Breast epithelium (tissue), 4 donors: ENCODE results near the gene STK35. TPM values are rescaled to one million over a fixed set of nuclear protein-coding genes. Genes with fewer than 3 reads are reported as not detected.

ENCODE experiments used
- DNase-seq, 2 donors: peaks; one replicate each; pipeline ENCODE4 v3.0.0-alpha.2; 2019; ENCODE audit warnings: low spot score in 2 of 2
- H3K27ac ChIP-seq, 2 donors: fragments of 200-600 bp; sonication (generic) in 1 of 2; one replicate each; pipeline ENCODE4 v1.5.1; 2016 to 2019; ENCODE audit warnings: mild to moderate bottlenecking in 1 of 2
- H3K27me3 ChIP-seq, 2 donors: fragments of 200-600 bp; sonication (generic) in 1 of 2; one replicate each; pipeline versions ENCODE4 v1.5.1 to v1.6.0; 2017 to 2019; ENCODE audit warnings: control low read depth in 1 of 2, mild to moderate bottlenecking in 1 of 2
- H3K36me3 ChIP-seq: fragments of 200-600 bp; one replicate; pipeline ENCODE4 v1.5.1; 2019
- H3K4me1 ChIP-seq, 2 donors: fragments of 200-600 bp; sonication (generic); one replicate each; pipeline ENCODE4 v1.5.1; 2016 to 2019; ENCODE audit warnings: control low read depth in 1 of 2
- H3K4me3 ChIP-seq, 3 donors: fragments of 200-600 bp; sonication (generic); 1 replicate in 2 of 3; 2 replicates in 1 of 3; pipeline ENCODE4 v1.5.1; 2016 to 2019; ENCODE audit warnings: mild to moderate bottlenecking in 3 of 3, moderate library complexity in 2 of 3
- H3K9me3 ChIP-seq, 2 donors: fragments of 200-600 bp; sonication (generic) in 1 of 2; one replicate each; pipeline ENCODE4 v1.5.1; 2016 to 2019; ENCODE audit warnings: control low read depth in 1 of 2
- CTCF ChIP-seq, 3 donors: fragments of 450-650 bp; IDR thresholded peaks; one replicate each; pipeline ENCODE4 v1.5.1; 2016 to 2017; ENCODE audit warnings: antibody characterized with exemption in 3 of 3, mild to moderate bottlenecking in 3 of 3, moderate library complexity in 3 of 3
- POLR2A ChIP-seq: fragments of 450-650 bp; IDR thresholded peaks from one replicate; pipeline ENCODE4 v1.6.1; 2016; ENCODE audit warnings: antibody characterized with exemption, mild to moderate bottlenecking, moderate library complexity
- POLR2AphosphoS5 ChIP-seq, 3 donors: sonication (generic); formaldehyde crosslinking; IDR thresholded peaks; one replicate each; pipeline ENCODE4 v1.6.1; 2017; ENCODE audit warnings: antibody characterized with exemption in 3 of 3
- intact Hi-C: fragments of 100-400 bp; cut with DNase I; formaldehyde crosslinking; loops from one replicate; pipeline ENCODE4 v1.15.1; 2023; ENCODE audit warnings: low total_unique reads
- total RNA-seq, 3 donors: library from RNA; depleted of rRNA; stranded (reverse); fragments of >200 nt; gene quantifications; one replicate each; pipeline ENCODE4 v1.1.0, GENCODE V29; 2016

The STK35 gene
- total RNA-seq, 3 donors from 2014 or later: 15.2 to 26.3 (median 16.7) TPM

GRCh38 chr20:2059411-2059810, 42.2 kb upstream of the STK35 start:
- H3K4me3 ChIP-seq: no peak overlapping the region
- no peaks in the 10 kb centered on the region for H3K27me3 ChIP-seq
- intact Hi-C loops: no loop called here
- TF ChIP-seq POLR2AphosphoS5 (IDR thresholded peaks at IDR 0.05): no peak
- H3K27ac ChIP-seq: no peak overlapping the region
- no peak for DNase-seq
- H3K4me1 ChIP-seq: no peaks in the 10 kb centered on the region
- no peaks in the 10 kb centered on the region for H3K36me3 ChIP-seq
- H3K9me3 ChIP-seq: no peaks in the 10 kb centered on the region

DNA sequence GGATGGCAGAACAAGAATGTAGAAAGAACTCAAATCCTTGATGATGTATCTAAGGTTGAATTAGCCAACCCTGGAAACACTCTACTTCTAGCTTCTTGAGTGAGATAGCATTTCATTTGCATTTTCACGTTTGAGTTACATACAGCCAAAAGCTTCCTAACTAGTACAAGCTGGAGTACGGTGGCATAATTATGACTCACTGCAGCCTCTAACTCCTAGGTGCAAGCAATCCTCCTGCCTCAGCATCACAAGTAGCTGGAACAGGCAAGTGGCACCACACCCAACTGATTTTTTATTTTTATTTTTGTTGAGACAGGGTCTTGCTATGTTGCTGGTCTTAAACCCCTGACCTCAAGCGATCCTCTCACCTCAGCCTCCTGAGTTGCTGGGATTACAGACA, 36.5 kb upstream of the STK35 start:
- TF ChIP-seq POLR2AphosphoS5 (IDR thresholded peaks at IDR 0.05) (no peak), POLR2A (no peak), CTCF (IDR thresholded peaks at IDR 0.05) (no peak)
- Histone ChIP-seq H3K27ac (no peak overlapping the region), H3K27me3 (peaks cover 0 to 13% of the 10 kb centered on the region in 2 donors), H3K4me3 (no peak overlapping the region), H3K36me3 (no peaks in the 10 kb centered on the region), H3K4me1 (no peaks in the 10 kb centered on the region), H3K9me3 (no peaks in the 10 kb centered on the region)
- intact Hi-C loops: no loop called here
- DNase-seq: no peak

DNA sequence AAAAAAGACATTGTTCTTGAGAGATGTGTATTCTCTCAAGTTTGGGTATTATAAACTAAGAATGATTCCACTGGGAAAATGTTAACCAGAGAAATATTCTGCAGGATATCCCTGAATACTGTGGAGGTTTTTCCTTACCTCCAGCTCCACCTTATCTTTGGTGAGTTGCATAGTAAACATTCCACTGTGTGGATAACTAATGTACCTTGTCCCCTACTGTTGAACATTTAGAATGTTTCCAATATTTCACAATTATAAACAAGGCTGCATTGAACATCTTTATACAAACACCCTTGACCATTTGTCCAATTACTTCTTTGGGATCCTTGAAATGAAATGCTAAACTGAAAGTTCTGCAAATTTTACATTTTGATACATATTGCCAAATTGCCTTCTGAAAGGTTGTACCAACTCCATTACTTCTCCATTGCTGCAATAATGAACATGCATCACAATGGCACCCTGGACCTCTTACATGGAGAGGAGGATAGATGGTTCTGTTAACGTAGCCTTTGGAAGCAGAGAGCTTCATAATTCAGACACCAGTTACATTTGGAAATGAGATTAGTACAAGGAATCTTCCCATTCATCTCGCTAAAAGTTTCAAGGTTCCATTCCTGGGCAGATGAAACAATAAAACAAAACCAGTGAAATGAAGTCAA, 35.0 kb upstream of the STK35 start:
- no peaks in the 10 kb centered on the region for H3K4me1 ChIP-seq
- no peak overlapping the region for H3K27ac ChIP-seq
- no peak overlapping the region for H3K4me3 ChIP-seq
- peaks cover 0 to 13% of the 10 kb centered on the region in 2 donors for H3K27me3 ChIP-seq
- intact Hi-C loops: no loop called here
- no peak for DNase-seq
- no peaks in the 10 kb centered on the region for H3K36me3 ChIP-seq
- TF ChIP-seq POLR2A (no peak), CTCF (IDR thresholded peaks at IDR 0.05) (no peak), POLR2AphosphoS5 (IDR thresholded peaks at IDR 0.05) (no peak)
- H3K9me3 ChIP-seq: no peaks in the 10 kb centered on the region

DNA sequence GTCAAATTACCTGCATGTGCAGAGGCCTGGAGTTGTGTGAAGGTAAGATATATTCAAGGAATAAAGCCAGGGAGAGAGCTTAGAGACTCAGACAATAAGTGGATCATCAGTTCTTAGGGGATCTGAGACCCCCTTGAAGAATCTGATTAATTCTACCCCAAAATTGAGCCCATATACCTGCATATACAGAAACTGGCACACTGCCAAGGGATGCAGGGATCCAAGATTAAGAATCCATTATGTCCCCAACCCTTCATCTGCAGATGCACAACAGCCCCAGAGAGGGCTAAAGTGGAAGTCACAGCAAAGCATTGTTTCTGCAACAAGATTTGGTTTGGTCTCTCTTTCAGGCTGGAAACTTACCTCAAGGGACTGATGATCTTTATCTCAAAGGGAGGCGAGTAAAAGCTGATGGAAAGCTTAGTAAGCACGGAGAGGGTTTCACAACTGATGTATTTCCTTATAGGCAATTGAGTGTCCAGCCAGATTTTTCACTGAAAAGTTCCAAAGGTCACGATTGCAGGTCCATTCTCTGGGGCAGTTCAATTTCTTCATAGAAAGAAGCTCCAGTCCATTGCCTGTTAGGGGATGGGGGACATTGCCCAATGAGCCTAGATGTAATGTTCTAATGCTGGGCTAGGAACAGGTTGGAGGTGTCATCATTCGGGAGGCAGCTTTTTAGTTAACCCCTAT, 20.9 kb upstream of the STK35 start:
- no peak for DNase-seq
- Histone ChIP-seq H3K27ac (no peak overlapping the region), H3K36me3 (no peaks in the 10 kb centered on the region), H3K9me3 (no peaks in the 10 kb centered on the region), H3K4me3 (no peak overlapping the region), H3K4me1 (no peaks in the 10 kb centered on the region), H3K27me3 (peaks cover 0 to 6% of the 10 kb centered on the region in 2 donors)
- intact Hi-C loops: no loop called here
- TF ChIP-seq POLR2A: no peak
- TF ChIP-seq CTCF (IDR thresholded peaks at IDR 0.05): no peak
- TF ChIP-seq POLR2AphosphoS5 (IDR thresholded peaks at IDR 0.05): no peak

- Histone ChIP-seq H3K4me1 (no peaks in the 10 kb centered on the region), H3K27ac (no peak overlapping the region), H3K4me3 (no peak overlapping the region), H3K9me3 (no peaks in the 10 kb centered on the region), H3K36me3 (no peaks in the 10 kb centered on the region), H3K27me3 (no peaks in the 10 kb centered on the region)
- intact Hi-C loops: no loop called here
- no peak for TF ChIP-seq CTCF (IDR thresholded peaks at IDR 0.05)
- TF ChIP-seq POLR2A: no peak
- TF ChIP-seq POLR2AphosphoS5 (IDR thresholded peaks at IDR 0.05): no peak
- DNase-seq: no peak
Observed at GRCh38 chr20:2084703-2085102, 16.9 kb upstream of the STK35 start.
